ENCODE measurements around the gene NTN1. TPM values are rescaled to one million over a fixed set of nuclear protein-coding genes. Genes with fewer than 3 reads are reported as not detected.
A peak's percentile ranks its signal among the peaks of the same experiment; 100 is the strongest.

NTN1 gene
- total and polyA plus RNA-seq, 2 donors from 2014 or later: 1.8 TPM

- H3K4me3 ChIP-seq (ENCODE audit: low read length in 3 of 3): no peak overlapping the region
- intact Hi-C loops (cut with DNase I): no loop called here
- FAIRE-seq: no peak
- H3K27me3 ChIP-seq (ENCODE audit: control insufficient read depth, insufficient read depth, low read length): no peaks in the 10 kb centered on the region
- no peaks in the 10 kb centered on the region for H3K4me1 ChIP-seq (ENCODE audit: control insufficient read depth in 2 of 3, insufficient read depth in 2 of 3, low read depth in 1 of 3, low read length in 3 of 3)
- H3K9me3 ChIP-seq (ENCODE audit: control insufficient read depth in 2 of 3, insufficient read depth in 1 of 3, low read length in 3 of 3): no peaks in the 10 kb centered on the region
- H3K9ac ChIP-seq (ENCODE audit: low read length in 3 of 3): no peak overlapping the region
- no peak overlapping the region for H3K27ac ChIP-seq (ENCODE audit: low read depth in 2 of 2, low read length in 2 of 2)
- no peak for TF ChIP-seq CTCF (IDR thresholded peaks at IDR 0.05; ENCODE audit: borderline replicate concordance, extremely low read depth, insufficient read depth)
- no peaks in the 10 kb centered on the region for H3K36me3 ChIP-seq (ENCODE audit: control insufficient read depth in 2 of 3, insufficient read depth in 3 of 3, low read length in 3 of 3)
- no peak for DNase-seq
Measured at GRCh38 chr17:9167379-9167778, 146.1 kb downstream of the NTN1 start.

GRCh38 chr17:9169116-9169515, 147.8 kb downstream of the NTN1 start:
- no peaks in the 10 kb centered on the region for H3K4me1 ChIP-seq (ENCODE audit: control insufficient read depth in 2 of 3, insufficient read depth in 2 of 3, low read depth in 1 of 3, low read length in 3 of 3)
- H3K27ac ChIP-seq (ENCODE audit: low read depth in 2 of 2, low read length in 2 of 2): no peak overlapping the region
- no peak overlapping the region for H3K4me3 ChIP-seq (ENCODE audit: low read length in 3 of 3)
- H3K36me3 ChIP-seq (ENCODE audit: control insufficient read depth in 2 of 3, insufficient read depth in 3 of 3, low read length in 3 of 3): no peaks in the 10 kb centered on the region
- FAIRE-seq: no peak
- H3K9me3 ChIP-seq (ENCODE audit: control insufficient read depth in 2 of 3, insufficient read depth in 1 of 3, low read length in 3 of 3): peaks cover 0 to under 1% (median 0%) of the 10 kb centered on the region in 3 donors
- no peaks in the 10 kb centered on the region for H3K27me3 ChIP-seq (ENCODE audit: control insufficient read depth, insufficient read depth, low read length)
- intact Hi-C loops (cut with DNase I): no loop called here
- TF ChIP-seq CTCF (IDR thresholded peaks at IDR 0.05; ENCODE audit: borderline replicate concordance, extremely low read depth, insufficient read depth): no peak
- no peak overlapping the region for H3K9ac ChIP-seq (ENCODE audit: low read length in 3 of 3)
- DNase-seq: no peak

- TF ChIP-seq CTCF (IDR thresholded peaks at IDR 0.05; ENCODE audit: borderline replicate concordance, extremely low read depth, insufficient read depth): no peak
Measured at GRCh38 chr17:9170336-9170735, 149.0 kb downstream of the NTN1 start.

GRCh38 chr17:9170853-9171252, 149.5 kb downstream of the NTN1 start:
- Histone ChIP-seq H3K4me3 (ENCODE audit: low read length in 3 of 3) (no peak overlapping the region), H3K27ac (ENCODE audit: low read depth in 2 of 2, low read length in 2 of 2) (no peak overlapping the region), H3K27me3 (ENCODE audit: control insufficient read depth, insufficient read depth, low read length) (no peaks in the 10 kb centered on the region), H3K9me3 (ENCODE audit: control insufficient read depth in 2 of 3, insufficient read depth in 1 of 3, low read length in 3 of 3) (peaks cover 0 to 3% (median 0%) of the 10 kb centered on the region in 3 donors), H3K4me1 (ENCODE audit: control insufficient read depth in 2 of 3, insufficient read depth in 2 of 3, low read depth in 1 of 3, low read length in 3 of 3) (no peaks in the 10 kb centered on the region), H3K9ac (ENCODE audit: low read length in 3 of 3) (no peak overlapping the region), H3K36me3 (ENCODE audit: control insufficient read depth in 2 of 3, insufficient read depth in 3 of 3, low read length in 3 of 3) (no peaks in the 10 kb centered on the region)
- DNase-seq (peak in 3 of 5 donors; percentile 31 to 45 (median 38)), FAIRE-seq (no peak)
- intact Hi-C loops (cut with DNase I): no loop called here
- TF ChIP-seq CTCF (IDR thresholded peaks at IDR 0.05; ENCODE audit: borderline replicate concordance, extremely low read depth, insufficient read depth): no peak

More at GRCh38 chr17:9170336-9170735, 149.0 kb downstream of the NTN1 start:
- intact Hi-C loops (cut with DNase I): no loop called here
- no peak overlapping the region for H3K9ac ChIP-seq (ENCODE audit: low read length in 3 of 3)
- no peaks in the 10 kb centered on the region for H3K4me1 ChIP-seq (ENCODE audit: control insufficient read depth in 2 of 3, insufficient read depth in 2 of 3, low read depth in 1 of 3, low read length in 3 of 3)
- peaks cover 0 to 3% (median 0%) of the 10 kb centered on the region in 3 donors for H3K9me3 ChIP-seq (ENCODE audit: control insufficient read depth in 2 of 3, insufficient read depth in 1 of 3, low read length in 3 of 3)
- H3K27me3 ChIP-seq (ENCODE audit: control insufficient read depth, insufficient read depth, low read length): no peaks in the 10 kb centered on the region
- no peak for FAIRE-seq
- H3K27ac ChIP-seq (ENCODE audit: low read depth in 2 of 2, low read length in 2 of 2): no peak overlapping the region
- H3K4me3 ChIP-seq (ENCODE audit: low read length in 3 of 3): no peak overlapping the region
- no peaks in the 10 kb centered on the region for H3K36me3 ChIP-seq (ENCODE audit: control insufficient read depth in 2 of 3, insufficient read depth in 3 of 3, low read length in 3 of 3)
- DNase-seq: no peak
